ENCODE results near the gene PDE7B.

PDE7B gene

DNA sequence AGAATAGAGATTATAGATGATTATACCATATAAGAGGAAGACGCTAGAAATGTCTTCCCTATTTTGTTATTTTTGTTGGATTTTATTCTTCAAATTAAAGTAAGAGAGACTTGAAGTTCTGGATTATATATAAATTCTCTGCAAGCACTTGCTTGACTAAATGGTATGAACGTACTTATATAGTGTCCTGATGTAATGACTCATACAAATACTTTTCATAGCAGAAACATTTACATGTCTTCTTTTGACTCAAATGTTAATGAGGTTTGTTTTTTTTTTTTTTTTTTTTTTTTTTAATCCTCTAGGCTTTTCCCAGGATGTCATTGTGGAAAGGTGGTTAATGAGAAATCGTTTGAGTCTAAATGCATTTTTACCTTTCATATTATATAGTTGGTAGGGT lies 55.0 kb downstream of the PDE7B start:
- H3K9me3 ChIP-seq (replicated peaks; ENCODE audit: insufficient read depth, low read length): no peaks in the 10 kb centered on the region
- H3K79me2 ChIP-seq (ENCODE audit: low read length): no peaks in the 10 kb centered on the region
- no peak overlapping the region for H3K4me2 ChIP-seq (ENCODE audit: low read depth, low read length)
- no peaks in the 10 kb centered on the region for H3K36me3 ChIP-seq (replicated peaks; ENCODE audit: insufficient read depth, low read length)
- H3K4me1 ChIP-seq (ENCODE audit: low read length): no peaks in the 10 kb centered on the region
- H2AFZ ChIP-seq (ENCODE audit: low read length): no peak overlapping the region
- DNase-seq: no peak
- TF ChIP-seq EZH2phosphoT487 (IDR thresholded peaks at IDR 0.05; ENCODE audit: low read length) (no peak), EZH2 (optimal IDR thresholded peaks at IDR 0.05; ENCODE audit: low read depth, low read length) (no peak)
- TF ChIP-seq, protein P1, sequence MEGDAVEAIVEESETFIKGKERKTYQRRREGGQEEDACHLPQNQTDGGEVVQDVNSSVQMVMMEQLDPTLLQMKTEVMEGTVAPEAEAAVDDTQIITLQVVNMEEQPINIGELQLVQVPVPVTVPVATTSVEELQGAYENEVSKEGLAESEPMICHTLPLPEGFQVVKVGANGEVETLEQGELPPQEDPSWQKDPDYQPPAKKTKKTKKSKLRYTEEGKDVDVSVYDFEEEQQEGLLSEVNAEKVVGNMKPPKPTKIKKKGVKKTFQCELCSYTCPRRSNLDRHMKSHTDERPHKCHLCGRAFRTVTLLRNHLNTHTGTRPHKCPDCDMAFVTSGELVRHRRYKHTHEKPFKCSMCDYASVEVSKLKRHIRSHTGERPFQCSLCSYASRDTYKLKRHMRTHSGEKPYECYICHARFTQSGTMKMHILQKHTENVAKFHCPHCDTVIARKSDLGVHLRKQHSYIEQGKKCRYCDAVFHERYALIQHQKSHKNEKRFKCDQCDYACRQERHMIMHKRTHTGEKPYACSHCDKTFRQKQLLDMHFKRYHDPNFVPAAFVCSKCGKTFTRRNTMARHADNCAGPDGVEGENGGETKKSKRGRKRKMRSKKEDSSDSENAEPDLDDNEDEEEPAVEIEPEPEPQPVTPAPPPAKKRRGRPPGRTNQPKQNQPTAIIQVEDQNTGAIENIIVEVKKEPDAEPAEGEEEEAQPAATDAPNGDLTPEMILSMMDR (IDR thresholded peaks at IDR 0.05; ENCODE audit: low read length): no peak
- no peaks in the 10 kb centered on the region for H3F3A ChIP-seq (ENCODE audit: insufficient read depth, low read length)
- no peak overlapping the region for H3K27ac ChIP-seq (ENCODE audit: low read length)
- H3K4me3 ChIP-seq (ENCODE audit: low read length): no peak overlapping the region
- H3K9ac ChIP-seq (ENCODE audit: low read length): no peak overlapping the region
- H3K9me2 ChIP-seq (replicated peaks; ENCODE audit: insufficient read depth, low read length): no peaks in the 10 kb centered on the region
- no peaks in the 10 kb centered on the region for H4K20me1 ChIP-seq (ENCODE audit: insufficient read depth, low read length)
- no peaks in the 10 kb centered on the region for H3K27me3 ChIP-seq (replicated peaks; ENCODE audit: insufficient read depth, low read length)

DNA sequence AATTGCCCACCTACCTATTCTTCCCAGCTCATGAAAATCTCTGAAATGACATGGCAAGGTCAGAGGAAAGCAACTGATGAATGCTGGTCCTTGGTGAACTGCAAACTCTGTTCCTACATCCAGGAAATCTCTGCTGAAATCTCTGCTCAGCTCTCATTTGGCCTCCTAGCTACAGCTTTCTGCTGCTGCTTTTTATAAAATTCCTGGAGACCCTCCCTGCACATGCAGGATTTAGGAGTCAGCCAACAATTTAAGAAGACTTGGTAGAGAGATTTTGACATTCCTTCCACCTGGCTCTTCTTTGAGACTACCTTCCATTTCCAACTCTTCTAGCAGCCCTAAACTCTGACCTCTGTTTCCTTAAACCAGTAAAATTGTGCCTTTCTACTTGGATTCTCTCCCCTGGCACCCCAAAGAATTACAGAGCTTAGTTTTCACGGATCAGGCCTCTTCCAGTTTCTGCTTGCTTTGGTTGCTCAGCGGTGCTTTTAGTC lies 55.5 kb downstream of the PDE7B start:
- Histone ChIP-seq H3K4me2 (ENCODE audit: low read depth, low read length) (no peak overlapping the region), H3K4me3 (ENCODE audit: low read length) (no peak overlapping the region), H3K27me3 (replicated peaks; ENCODE audit: insufficient read depth, low read length) (no peaks in the 10 kb centered on the region), H3F3A (ENCODE audit: insufficient read depth, low read length) (no peaks in the 10 kb centered on the region), H3K27ac (ENCODE audit: low read length) (no peak overlapping the region), H3K36me3 (replicated peaks; ENCODE audit: insufficient read depth, low read length) (no peaks in the 10 kb centered on the region), H3K4me1 (ENCODE audit: low read length) (no peaks in the 10 kb centered on the region), H3K79me2 (ENCODE audit: low read length) (no peaks in the 10 kb centered on the region), H3K9me3 (replicated peaks; ENCODE audit: insufficient read depth, low read length) (no peaks in the 10 kb centered on the region), H3K9me2 (replicated peaks; ENCODE audit: insufficient read depth, low read length) (no peaks in the 10 kb centered on the region), H4K20me1 (ENCODE audit: insufficient read depth, low read length) (no peaks in the 10 kb centered on the region), H3K9ac (ENCODE audit: low read length) (no peak overlapping the region), H2AFZ (ENCODE audit: low read length) (no peak overlapping the region)
- no peak for DNase-seq
- TF ChIP-seq, protein P1 (IDR thresholded peaks at IDR 0.05; ENCODE audit: low read length): no peak
- TF ChIP-seq EZH2 (optimal IDR thresholded peaks at IDR 0.05; ENCODE audit: low read depth, low read length): no peak
- no peak for TF ChIP-seq EZH2phosphoT487 (IDR thresholded peaks at IDR 0.05; ENCODE audit: low read length)

DNA sequence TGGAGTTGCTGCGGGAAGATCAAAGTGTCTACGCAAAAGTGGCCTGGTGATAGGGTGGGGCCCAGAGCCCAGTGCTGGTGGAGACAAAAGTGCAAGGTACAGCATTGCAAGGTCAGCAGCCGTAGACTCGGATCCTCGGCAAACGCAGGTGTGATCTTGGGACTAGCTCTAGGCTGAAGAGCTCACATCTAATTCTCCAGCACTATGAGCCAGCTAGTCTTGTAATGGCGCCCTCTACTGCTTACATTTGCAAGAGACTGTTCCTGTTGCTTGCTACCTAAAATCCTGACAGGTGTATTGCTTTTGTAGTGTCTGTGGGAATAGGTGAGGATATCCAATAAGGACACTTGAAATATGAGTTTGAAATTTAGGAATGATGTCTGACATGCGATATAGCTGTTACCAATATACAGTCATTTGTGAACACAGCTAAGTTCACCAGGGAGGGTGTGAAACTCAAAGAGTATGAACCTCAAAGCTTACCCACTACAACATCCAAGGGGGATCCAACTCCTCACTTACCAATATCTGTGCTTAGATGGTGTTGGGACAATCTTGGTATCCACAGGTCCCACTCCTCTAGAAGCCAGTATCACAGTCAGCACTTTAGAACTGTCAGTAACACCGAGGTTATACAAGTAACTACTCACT lies 58.4 kb downstream of the PDE7B start:
- no peak overlapping the region for H2AFZ ChIP-seq (ENCODE audit: low read length)
- H3K4me1 ChIP-seq (ENCODE audit: low read length): no peaks in the 10 kb centered on the region
- no peak overlapping the region for H3K4me3 ChIP-seq (ENCODE audit: low read length)
- no peak overlapping the region for H3K9ac ChIP-seq (ENCODE audit: low read length)
- no peaks in the 10 kb centered on the region for H3F3A ChIP-seq (ENCODE audit: insufficient read depth, low read length)
- no peaks in the 10 kb centered on the region for H3K9me3 ChIP-seq (replicated peaks; ENCODE audit: insufficient read depth, low read length)
- H3K27me3 ChIP-seq (replicated peaks; ENCODE audit: insufficient read depth, low read length): no peaks in the 10 kb centered on the region
- H3K27ac ChIP-seq (ENCODE audit: low read length): no peak overlapping the region
- H3K36me3 ChIP-seq (replicated peaks; ENCODE audit: insufficient read depth, low read length): no peaks in the 10 kb centered on the region
- peak; percentile 91 for DNase-seq
- TF ChIP-seq, protein P1 (IDR thresholded peaks at IDR 0.05; ENCODE audit: low read length): peak; percentile 85
- TF ChIP-seq EZH2phosphoT487 (IDR thresholded peaks at IDR 0.05; ENCODE audit: low read length): no peak
- no peaks in the 10 kb centered on the region for H3K9me2 ChIP-seq (replicated peaks; ENCODE audit: insufficient read depth, low read length)
- H4K20me1 ChIP-seq (ENCODE audit: insufficient read depth, low read length): no peaks in the 10 kb centered on the region
- no peaks in the 10 kb centered on the region for H3K79me2 ChIP-seq (ENCODE audit: low read length)
- no peak overlapping the region for H3K4me2 ChIP-seq (ENCODE audit: low read depth, low read length)

All from MM.1S (cell line).